PC-9 (cell line): ENCODE measurements around the gene GPRC5C. TPM values are rescaled to one million over a fixed set of nuclear protein-coding genes. Genes with fewer than 3 reads are reported as not detected.

Source experiments
- BruUV-seq: library from RNA; stranded (reverse); fragments of 400-500 nt; replicated peaks from 2 replicates; lab custom pipeline; 2021; lab: Mats Ljungman, UMichigan
- CTCF ChIA-PET: fragments of 300-600 bp; sonication (Branson Sonifier 250); formaldehyde crosslinking; loops from one replicate; lab custom pipeline; 2022; ENCODE audit warnings: antibody characterized with exemption; lab: Charles Lee
- POLR2A ChIA-PET: fragments of 300-600 bp; sonication (Branson Sonifier 250); formaldehyde crosslinking; loops from one replicate; lab custom pipeline; 2022; ENCODE audit warnings: antibody characterized with exemption; ENCODE audit not compliant: unreplicated experiment; lab: Charles Lee
- DNase-seq, 2 experiments: peaks; one replicate each; pipeline versions ENCODE4 v3.0.0 to v3.0.0-alpha.2; 2015 to 2022; ENCODE audit warnings: mixed read lengths in 1 of 2
- H2AFZ ChIP-seq: fragments of 200-600 bp; sonication (generic); 2 replicates; pipeline ENCODE4 v1.8.1; 2017; ENCODE audit warnings: antibody characterized with exemption
- H3F3A ChIP-seq: fragments of 200-600 bp; sonication (generic); 2 replicates; pipeline ENCODE4 v1.8.1; 2017; ENCODE audit warnings: antibody characterized with exemption, mild to moderate bottlenecking, low read depth; ENCODE audit not compliant: insufficient read depth
- H3K27ac ChIP-seq: fragments of 200-600 bp; sonication (generic); 2 replicates; pipeline ENCODE4 v1.6.1; 2016; ENCODE audit warnings: mixed run types
- H3K27me3 ChIP-seq: fragments of 200-600 bp; sonication (generic); 2 replicates; pipeline ENCODE4 v1.6.1; 2016; ENCODE audit warnings: low read depth, mixed run types; ENCODE audit not compliant: insufficient read depth
- H3K36me3 ChIP-seq: fragments of 200-600 bp; sonication (generic); 2 replicates; pipeline ENCODE4 v1.6.1; 2016; ENCODE audit warnings: low read depth, mixed run types
- H3K4me1 ChIP-seq: fragments of 200-600 bp; sonication (generic); replicated peaks from 2 replicates; pipeline ENCODE4 v1.6.1; 2016; ENCODE audit warnings: mixed run types; ENCODE audit not compliant: insufficient read depth
- H3K4me2 ChIP-seq: fragments of 200-600 bp; sonication (generic); 2 replicates; pipeline ENCODE4 v1.6.1; 2017; ENCODE audit warnings: mixed run types
- H3K4me3 ChIP-seq: fragments of 200-600 bp; sonication (generic); 2 replicates; pipeline ENCODE4 v1.6.1; 2016; ENCODE audit warnings: mixed run types
- H3K79me2 ChIP-seq: fragments of 200-600 bp; sonication (generic); 2 replicates; pipeline ENCODE4 v1.6.1; 2017; ENCODE audit warnings: low read depth, mixed run types
- H3K9me2 ChIP-seq: fragments of 200-600 bp; sonication (generic); 2 replicates; pipeline ENCODE4 v1.8.1; 2017; ENCODE audit warnings: mild to moderate bottlenecking; ENCODE audit not compliant: insufficient read depth
- H3K9me3 ChIP-seq: fragments of 200-600 bp; sonication (generic); 2 replicates; pipeline ENCODE4 v1.8.1; 2016; ENCODE audit warnings: low read depth; ENCODE audit not compliant: insufficient read depth
- H4K20me1 ChIP-seq: fragments of 200-600 bp; sonication (generic); 2 replicates; pipeline ENCODE4 v1.8.1; 2017; ENCODE audit not compliant: insufficient read depth
- CTCF ChIP-seq: fragments of 200-600 bp; sonication (generic); conservative IDR thresholded peaks from 2 replicates; pipeline ENCODE4 v1.6.1; 2017; ENCODE audit warnings: mixed run types, antibody characterized with exemption, mild to moderate bottlenecking, moderate library complexity
- EZH2 ChIP-seq: fragments of 200-600 bp; sonication (generic); IDR thresholded peaks from 2 replicates; pipeline ENCODE4 v1.8.0; 2017; ENCODE audit warnings: antibody characterized with exemption, low read depth
- intact Hi-C: fragments of 100-400 bp; cut with micrococcal nuclease; formaldehyde crosslinking; loops from one replicate; pipeline ENCODE4 v1.10.0; 2022; ENCODE audit not compliant: unreplicated experiment
- total RNA-seq: library from RNA; stranded (reverse); gene quantifications from 2 replicates; pipeline ENCODE4 v1.2.3, GENCODE V29; 2021

The GPRC5C gene
- total RNA-seq, 1 experiment from 2014 or later, result 27.9 TPM

DNA sequence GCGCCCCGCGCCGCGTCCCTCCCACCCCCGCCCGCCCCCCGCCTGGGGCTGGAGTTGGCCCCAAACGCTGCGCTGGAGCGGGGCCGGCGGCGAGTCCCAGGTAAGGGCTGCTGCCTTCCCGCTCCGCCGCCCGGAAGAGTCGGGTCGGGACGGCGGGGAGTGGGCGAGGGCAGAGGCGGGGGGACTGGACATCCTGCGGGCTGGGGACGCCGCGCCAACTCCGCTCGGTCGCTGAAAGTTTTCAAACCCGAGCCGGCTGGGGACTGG is 469 bp downstream of the GPRC5C start:
- ChIA-PET POLR2A (no interaction called here), CTCF (no interaction called here)
- peaks cover 21% of the 10 kb centered on the region for H3F3A ChIP-seq
- peaks cover 3% of the 10 kb centered on the region for H3K9me3 ChIP-seq
- peaks cover 9% of the 10 kb centered on the region for H4K20me1 ChIP-seq
- H2AFZ ChIP-seq, result 0 out of 2 replicates have a peak overlapping the region, but pooled peaks have one; percentile 64
- TF ChIP-seq EZH2, result no peak
- no peak for TF ChIP-seq CTCF
- intact Hi-C loops, result loop anchor here (1.0 kb wide), 1 partner anchor 11 kb away; no protein-coding TSS in a partner anchor
- H3K36me3 ChIP-seq, result no peaks in the 10 kb centered on the region
- peak overlapping the region; percentile 81 for H3K4me3 ChIP-seq
- peak overlapping the region; percentile 85 for H3K4me2 ChIP-seq
- BruUV-seq, result no TSS peak
- peaks cover 13% of the 10 kb centered on the region for H3K4me1 ChIP-seq
- DNase-seq, result no peak
- no peaks in the 10 kb centered on the region for H3K9me2 ChIP-seq
- no peaks in the 10 kb centered on the region for H3K27me3 ChIP-seq
- peaks cover 13% of the 10 kb centered on the region; the same call in 1 of the 2 replicates for H3K79me2 ChIP-seq
- H3K27ac ChIP-seq, result no peak overlapping the region

DNA sequence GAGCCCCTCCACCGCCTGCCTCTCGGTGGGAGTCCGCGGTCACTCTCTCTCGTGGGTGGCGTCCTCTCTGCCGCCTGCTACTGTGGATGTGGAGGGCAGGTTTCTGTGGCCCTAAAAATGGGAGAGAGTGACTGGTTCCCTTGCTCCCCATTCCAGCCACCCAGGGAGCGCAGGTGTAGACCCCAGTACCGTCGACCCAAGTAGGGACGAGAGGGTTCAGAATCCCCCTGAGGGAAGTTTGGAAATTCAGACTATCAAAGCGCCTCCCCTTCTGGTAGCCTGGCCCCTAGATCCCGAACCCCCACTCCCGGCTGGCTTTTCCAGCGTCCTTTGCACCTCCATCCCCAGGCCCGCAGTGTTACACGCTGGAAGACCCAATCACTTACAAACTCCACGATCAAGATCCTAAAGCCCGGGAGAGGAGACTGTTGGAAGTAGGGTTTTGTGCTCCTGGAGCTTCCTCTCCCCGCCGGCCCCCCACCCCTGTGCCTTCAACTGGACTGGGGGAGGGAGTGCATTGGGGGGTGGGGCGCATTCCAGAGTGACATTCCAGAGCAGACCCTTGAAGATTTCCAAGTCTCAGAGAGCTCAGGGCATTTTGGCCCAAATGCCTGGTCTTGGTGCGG is 991 bp downstream of the GPRC5C start:
- Histone ChIP-seq H3F3A (peaks cover 21% of the 10 kb centered on the region), H3K36me3 (0 out of 2 replicates have a peak, but pooled peaks cover 5% of the 10 kb centered on the region), H2AFZ (no peak overlapping the region), H3K9me3 (peaks cover 8% of the 10 kb centered on the region), H3K27me3 (no peaks in the 10 kb centered on the region), H3K9me2 (no peaks in the 10 kb centered on the region), H4K20me1 (peaks cover 10% of the 10 kb centered on the region), H3K27ac (no peak overlapping the region), H3K4me1 (peaks cover 10% of the 10 kb centered on the region), H3K4me3 (peak overlapping the region; percentile 81), H3K79me2 (peaks cover 13% of the 10 kb centered on the region; the same call in 1 of the 2 replicates), H3K4me2 (peak overlapping the region; percentile 85)
- POLR2A ChIA-PET, result no interaction called here
- BruUV-seq, result no TSS peak
- intact Hi-C loops, result loop anchor here (1.0 kb wide), 1 partner anchor 10 kb away; no protein-coding TSS in a partner anchor
- TF ChIP-seq EZH2 (no peak), CTCF (no peak)
- DNase-seq, result no peak
- CTCF ChIA-PET, result no interaction called here

GRCh38 chr17:74433421-74434121 is 1.7 kb downstream of the GPRC5C start:
- Histone ChIP-seq H3K79me2 (peaks cover 13% of the 10 kb centered on the region; the same call in 1 of the 2 replicates), H3F3A (peaks cover 21% of the 10 kb centered on the region), H3K36me3 (peaks cover 9% of the 10 kb centered on the region; the same call in 1 of the 2 replicates), H2AFZ (no peak overlapping the region), H3K9me2 (no peaks in the 10 kb centered on the region), H3K9me3 (peaks cover 12% of the 10 kb centered on the region), H3K4me3 (no peak overlapping the region), H3K4me1 (peaks cover 10% of the 10 kb centered on the region), H4K20me1 (peaks cover 10% of the 10 kb centered on the region), H3K27me3 (no peaks in the 10 kb centered on the region), H3K27ac (no peak overlapping the region), H3K4me2 (0 out of 2 replicates have a peak overlapping the region, but pooled peaks have one; percentile 85)
- ChIA-PET POLR2A (interaction anchor here (0.6 kb wide), 1 partner anchor 20 kb away, joined by 6 read pairs; no protein-coding TSS in a partner anchor), CTCF (no interaction called here)
- no peak for DNase-seq
- TF ChIP-seq CTCF (no peak), EZH2 (no peak)
- intact Hi-C loops, result no loop called here
- BruUV-seq, result no TSS peak
